PC-3 (cell line): ENCODE results near the gene NTM. TPM values are rescaled to one million over a fixed set of nuclear protein-coding genes. Genes with fewer than 3 reads are reported as not detected.

Source experiments
- ATAC-seq: fragments of 200-7000 bp; cut with Tn5 transposase; 2 replicates; pipeline ENCODE4 v1.9.1; 2020; ENCODE audit warnings: mild to moderate bottlenecking, moderate library complexity
- BruUV-seq: library from RNA; stranded (reverse); fragments of 400-500 nt; replicated peaks from 2 replicates; lab custom pipeline; 2021; lab: Mats Ljungman, UMichigan
- CTCF ChIA-PET: fragments of 300-600 bp; sonication (Branson Sonifier 250); formaldehyde crosslinking; loops from one replicate; lab custom pipeline; 2022; ENCODE audit warnings: antibody characterized with exemption; lab: Charles Lee
- POLR2A ChIA-PET: fragments of 300-600 bp; sonication (Branson Sonifier 250); formaldehyde crosslinking; loops from one replicate; lab custom pipeline; 2022; ENCODE audit warnings: antibody characterized with exemption; ENCODE audit not compliant: unreplicated experiment; lab: Charles Lee
- DNase-seq: peaks from one replicate; pipeline ENCODE4 v3.0.0-alpha.2; 2015
- H2AFZ ChIP-seq: fragments of 300-600 bp; sonication (generic); 2 replicates; pipeline ENCODE4 v1.6.0; 2016; ENCODE audit warnings: antibody characterized with exemption, low read length
- H3F3A ChIP-seq: fragments of 300-600 bp; sonication (generic); one replicate; pipeline ENCODE4 v1.6.0; 2017; ENCODE audit warnings: antibody characterized with exemption, low read length, control low read depth, mild to moderate bottlenecking; ENCODE audit not compliant: unreplicated experiment
- H3K27ac ChIP-seq: fragments of 300-600 bp; sonication (generic); 2 replicates; pipeline ENCODE4 v1.5.1; 2016; ENCODE audit warnings: mild to moderate bottlenecking, low read length
- H3K27me3 ChIP-seq: fragments of 300-600 bp; sonication (generic); 2 replicates; pipeline ENCODE4 v1.6.1; 2016; ENCODE audit warnings: low read length, mixed read lengths
- H3K36me3 ChIP-seq: fragments of 300-600 bp; sonication (generic); 2 replicates; pipeline ENCODE4 v1.6.1; 2016; ENCODE audit warnings: low read depth, mixed run types, low read length, mixed read lengths
- H3K4me1 ChIP-seq: fragments of 300-600 bp; sonication (generic); 2 replicates; pipeline ENCODE4 v1.5.1; 2016; ENCODE audit warnings: low read length; ENCODE audit not compliant: insufficient read depth
- H3K4me2 ChIP-seq: fragments of 300-600 bp; sonication (generic); 2 replicates; pipeline ENCODE4 v1.6.0; 2016; ENCODE audit warnings: low read length
- H3K4me3 ChIP-seq: fragments of 300-600 bp; sonication (generic); 2 replicates; pipeline ENCODE4 v1.5.1; 2016; ENCODE audit warnings: mild to moderate bottlenecking, low read length, mixed read lengths
- H3K79me2 ChIP-seq: fragments of 300-600 bp; sonication (generic); 2 replicates; pipeline ENCODE4 v1.6.1; 2017; ENCODE audit warnings: low read length, mixed read lengths
- H3K9ac ChIP-seq: fragments of 300-600 bp; sonication (generic); 2 replicates; pipeline ENCODE4 v1.6.0; 2016; ENCODE audit warnings: mild to moderate bottlenecking, low read length
- H3K9me2 ChIP-seq: fragments of 300-600 bp; sonication (generic); replicated peaks from 2 replicates; pipeline ENCODE4 v1.6.1; 2016; ENCODE audit warnings: mixed run types, low read length, mixed read lengths
- H3K9me3 ChIP-seq: fragments of 300-600 bp; sonication (generic); 2 replicates; pipeline ENCODE4 v1.6.1; 2016; ENCODE audit warnings: low read length, mixed read lengths
- H4K20me1 ChIP-seq: fragments of 300-600 bp; sonication (generic); 2 replicates; pipeline ENCODE4 v1.6.1; 2016; ENCODE audit warnings: low read length, mixed read lengths
- EZH2 ChIP-seq: fragments of 300-600 bp; sonication (generic); IDR thresholded peaks from one replicate; pipeline ENCODE4 v1.6.1; 2017; ENCODE audit warnings: antibody characterized with exemption, mild to moderate bottlenecking, low read length; ENCODE audit not compliant: unreplicated experiment
- EZH2phosphoT487 ChIP-seq: fragments of 300-600 bp; sonication (generic); IDR thresholded peaks from 2 replicates; pipeline ENCODE4 v1.6.1; 2018; ENCODE audit warnings: mild to moderate bottlenecking, antibody characterized with exemption, low read length, borderline replicate concordance
- intact Hi-C: fragments of 100-400 bp; cut with micrococcal nuclease; formaldehyde crosslinking; loops from 2 replicates; pipeline ENCODE4 v1.9.0; 2023
- total RNA-seq: library from RNA; depleted of rRNA; stranded (reverse); fragments of >200 nt; gene quantifications from 2 replicates; pipeline ENCODE4 v1.2.3, GENCODE V29; 2014
- TF ChIP-seq, protein P1 (sequence below): fragments of 300-600 bp; sonication (generic); conservative IDR thresholded peaks from 2 replicates; pipeline ENCODE4 v1.5.1; 2017; ENCODE audit warnings: antibody characterized with exemption, low read depth, mild to moderate bottlenecking, low read length

NTM gene
- total RNA-seq, 1 experiment from 2014 or later = not detected

DNA sequence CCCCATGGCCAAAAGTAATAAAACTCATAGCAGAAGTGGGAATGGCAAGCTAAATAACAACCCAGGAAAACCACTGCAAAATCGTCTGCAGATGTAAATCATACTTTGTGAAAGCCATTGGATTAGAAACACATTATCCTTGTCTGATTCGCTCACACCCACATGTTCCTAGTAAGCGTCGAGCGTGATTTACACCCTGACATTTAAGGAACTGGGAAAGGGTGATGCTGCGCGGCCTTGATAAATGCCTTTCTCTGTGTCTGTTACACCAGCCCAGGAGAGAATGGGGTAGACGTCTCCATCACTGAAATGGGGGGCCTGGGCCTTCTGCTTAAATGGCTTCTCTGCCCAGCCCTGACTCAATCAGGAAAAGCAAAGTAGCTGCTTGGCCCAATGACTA is 162.7 kb downstream of the NTM start:
- Histone ChIP-seq H4K20me1 (no peaks in the 10 kb centered on the region), H3F3A (no peaks in the 10 kb centered on the region), H3K9me3 (no peaks in the 10 kb centered on the region), H3K9ac (no peak overlapping the region), H3K4me1 (no peaks in the 10 kb centered on the region), H3K79me2 (no peaks in the 10 kb centered on the region), H3K27ac (no peak overlapping the region), H3K9me2 (no peaks in the 10 kb centered on the region), H3K36me3 (no peaks in the 10 kb centered on the region), H3K4me2 (no peak overlapping the region), H3K27me3 (peaks cover 87% of the 10 kb centered on the region), H3K4me3 (no peak overlapping the region), H2AFZ (no peak overlapping the region)
- no TSS peak for BruUV-seq
- no peak for DNase-seq
- intact Hi-C loops = no loop called here
- ChIA-PET POLR2A (no interaction called here), CTCF (no interaction called here)
- ATAC-seq = no peak
- TF ChIP-seq EZH2 (no peak), EZH2phosphoT487 (no peak)
- TF ChIP-seq, protein P1, sequence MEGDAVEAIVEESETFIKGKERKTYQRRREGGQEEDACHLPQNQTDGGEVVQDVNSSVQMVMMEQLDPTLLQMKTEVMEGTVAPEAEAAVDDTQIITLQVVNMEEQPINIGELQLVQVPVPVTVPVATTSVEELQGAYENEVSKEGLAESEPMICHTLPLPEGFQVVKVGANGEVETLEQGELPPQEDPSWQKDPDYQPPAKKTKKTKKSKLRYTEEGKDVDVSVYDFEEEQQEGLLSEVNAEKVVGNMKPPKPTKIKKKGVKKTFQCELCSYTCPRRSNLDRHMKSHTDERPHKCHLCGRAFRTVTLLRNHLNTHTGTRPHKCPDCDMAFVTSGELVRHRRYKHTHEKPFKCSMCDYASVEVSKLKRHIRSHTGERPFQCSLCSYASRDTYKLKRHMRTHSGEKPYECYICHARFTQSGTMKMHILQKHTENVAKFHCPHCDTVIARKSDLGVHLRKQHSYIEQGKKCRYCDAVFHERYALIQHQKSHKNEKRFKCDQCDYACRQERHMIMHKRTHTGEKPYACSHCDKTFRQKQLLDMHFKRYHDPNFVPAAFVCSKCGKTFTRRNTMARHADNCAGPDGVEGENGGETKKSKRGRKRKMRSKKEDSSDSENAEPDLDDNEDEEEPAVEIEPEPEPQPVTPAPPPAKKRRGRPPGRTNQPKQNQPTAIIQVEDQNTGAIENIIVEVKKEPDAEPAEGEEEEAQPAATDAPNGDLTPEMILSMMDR = no peak

DNA sequence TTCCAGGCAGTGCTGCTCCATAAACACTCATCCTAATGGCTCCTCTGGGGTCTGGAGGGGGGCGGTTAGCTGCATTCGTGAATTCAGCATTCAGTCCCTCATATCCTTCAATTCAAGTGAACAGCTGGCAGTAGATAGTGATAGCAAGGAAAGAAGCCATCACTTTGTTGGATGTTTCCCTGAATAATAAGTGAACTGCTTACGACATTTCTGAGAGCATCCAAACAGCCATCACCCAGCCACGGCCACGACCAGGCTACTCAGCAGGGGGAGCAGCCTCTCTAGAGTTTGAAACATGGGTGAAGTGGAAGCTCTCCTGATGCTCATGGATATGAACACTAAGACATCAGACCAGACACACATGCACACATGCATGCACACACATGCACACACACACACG is 163.6 kb downstream of the NTM start:
- intact Hi-C loops = no loop called here
- no peak for TF ChIP-seq EZH2
- TF ChIP-seq, protein P1 = no peak
- no peak for TF ChIP-seq EZH2phosphoT487
- H3F3A ChIP-seq = no peaks in the 10 kb centered on the region
- ChIA-PET CTCF (no interaction called here), POLR2A (no interaction called here)
- no peaks in the 10 kb centered on the region for H3K79me2 ChIP-seq
- H3K9me2 ChIP-seq = no peaks in the 10 kb centered on the region
- H3K27ac ChIP-seq = no peak overlapping the region
- no peak overlapping the region for H3K4me3 ChIP-seq
- no peak overlapping the region for H3K9ac ChIP-seq
- H3K27me3 ChIP-seq = peaks cover 91% of the 10 kb centered on the region
- ATAC-seq (no peak), DNase-seq (no peak)
- no peaks in the 10 kb centered on the region for H3K4me1 ChIP-seq
- BruUV-seq = no TSS peak
- no peaks in the 10 kb centered on the region for H3K9me3 ChIP-seq
- H3K4me2 ChIP-seq = no peak overlapping the region
- H2AFZ ChIP-seq = no peak overlapping the region
- H4K20me1 ChIP-seq = no peaks in the 10 kb centered on the region
- no peaks in the 10 kb centered on the region for H3K36me3 ChIP-seq

DNA sequence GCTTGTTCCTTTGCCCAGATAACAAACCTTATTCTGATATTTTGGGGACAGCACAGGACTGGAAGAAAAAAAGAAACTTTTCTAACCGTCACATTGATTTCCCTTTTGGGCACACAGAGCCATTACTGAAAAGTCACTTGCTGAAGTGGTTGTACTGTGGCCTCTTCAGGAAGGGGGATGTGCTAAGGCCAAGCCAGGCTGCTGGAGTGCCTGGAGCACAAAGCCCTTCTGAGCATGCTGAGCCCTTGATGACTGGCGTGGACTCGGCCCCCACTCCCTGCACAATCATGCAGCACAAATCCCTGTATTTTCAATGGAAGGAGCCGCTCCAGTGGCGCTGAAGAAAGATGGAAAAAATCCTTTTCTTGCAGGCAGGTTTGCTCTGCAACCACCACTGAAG is 164.2 kb downstream of the NTM start:
- no TSS peak for BruUV-seq
- intact Hi-C loops = no loop called here
- DNase-seq (no peak), ATAC-seq (no peak)
- H3K9me2 ChIP-seq = no peaks in the 10 kb centered on the region
- no peak overlapping the region for H2AFZ ChIP-seq
- TF ChIP-seq EZH2phosphoT487 (no peak), EZH2 (no peak)
- TF ChIP-seq, protein P1 = no peak
- H4K20me1 ChIP-seq = no peaks in the 10 kb centered on the region
- H3K27me3 ChIP-seq = peaks cover 87% of the 10 kb centered on the region
- H3K4me1 ChIP-seq = no peaks in the 10 kb centered on the region
- H3K36me3 ChIP-seq = no peaks in the 10 kb centered on the region
- no peak overlapping the region for H3K9ac ChIP-seq
- H3K4me2 ChIP-seq = no peak overlapping the region
- H3K79me2 ChIP-seq = no peaks in the 10 kb centered on the region
- no peak overlapping the region for H3K4me3 ChIP-seq
- no peak overlapping the region for H3K27ac ChIP-seq
- H3K9me3 ChIP-seq = no peaks in the 10 kb centered on the region
- CTCF ChIA-PET = no interaction called here
- POLR2A ChIA-PET = no interaction called here
- H3F3A ChIP-seq = no peaks in the 10 kb centered on the region
